PC-9 (cell line): Measurements from ENCODE around the gene DGLUCY. TPM values are rescaled to one million over a fixed set of nuclear protein-coding genes. Genes with fewer than 3 reads are reported as not detected.

ENCODE experiments used
- BruUV-seq: library from RNA; stranded (reverse); fragments of 400-500 nt; replicated peaks from 2 replicates; lab custom pipeline; 2021; lab: Mats Ljungman, UMichigan
- CTCF ChIA-PET: fragments of 300-600 bp; sonication (Branson Sonifier 250); formaldehyde crosslinking; loops from one replicate; lab custom pipeline; 2022; ENCODE audit warnings: antibody characterized with exemption; lab: Charles Lee
- POLR2A ChIA-PET: fragments of 300-600 bp; sonication (Branson Sonifier 250); formaldehyde crosslinking; loops from one replicate; lab custom pipeline; 2022; ENCODE audit warnings: antibody characterized with exemption; ENCODE audit not compliant: unreplicated experiment; lab: Charles Lee
- DNase-seq, 2 experiments: peaks; one replicate each; pipeline versions ENCODE4 v3.0.0 to v3.0.0-alpha.2; 2015 to 2022; ENCODE audit warnings: mixed read lengths in 1 of 2
- H2AFZ ChIP-seq: fragments of 200-600 bp; sonication (generic); 2 replicates; pipeline ENCODE4 v1.8.1; 2017; ENCODE audit warnings: antibody characterized with exemption
- H3F3A ChIP-seq: fragments of 200-600 bp; sonication (generic); 2 replicates; pipeline ENCODE4 v1.8.1; 2017; ENCODE audit warnings: antibody characterized with exemption, mild to moderate bottlenecking, low read depth; ENCODE audit not compliant: insufficient read depth
- H3K27ac ChIP-seq: fragments of 200-600 bp; sonication (generic); 2 replicates; pipeline ENCODE4 v1.6.1; 2016; ENCODE audit warnings: mixed run types
- H3K27me3 ChIP-seq: fragments of 200-600 bp; sonication (generic); 2 replicates; pipeline ENCODE4 v1.6.1; 2016; ENCODE audit warnings: low read depth, mixed run types; ENCODE audit not compliant: insufficient read depth
- H3K36me3 ChIP-seq: fragments of 200-600 bp; sonication (generic); 2 replicates; pipeline ENCODE4 v1.6.1; 2016; ENCODE audit warnings: low read depth, mixed run types
- H3K4me1 ChIP-seq: fragments of 200-600 bp; sonication (generic); replicated peaks from 2 replicates; pipeline ENCODE4 v1.6.1; 2016; ENCODE audit warnings: mixed run types; ENCODE audit not compliant: insufficient read depth
- H3K4me2 ChIP-seq: fragments of 200-600 bp; sonication (generic); 2 replicates; pipeline ENCODE4 v1.6.1; 2017; ENCODE audit warnings: mixed run types
- H3K4me3 ChIP-seq: fragments of 200-600 bp; sonication (generic); 2 replicates; pipeline ENCODE4 v1.6.1; 2016; ENCODE audit warnings: mixed run types
- H3K79me2 ChIP-seq: fragments of 200-600 bp; sonication (generic); 2 replicates; pipeline ENCODE4 v1.6.1; 2017; ENCODE audit warnings: low read depth, mixed run types
- H3K9me2 ChIP-seq: fragments of 200-600 bp; sonication (generic); 2 replicates; pipeline ENCODE4 v1.8.1; 2017; ENCODE audit warnings: mild to moderate bottlenecking; ENCODE audit not compliant: insufficient read depth
- H3K9me3 ChIP-seq: fragments of 200-600 bp; sonication (generic); 2 replicates; pipeline ENCODE4 v1.8.1; 2016; ENCODE audit warnings: low read depth; ENCODE audit not compliant: insufficient read depth
- H4K20me1 ChIP-seq: fragments of 200-600 bp; sonication (generic); 2 replicates; pipeline ENCODE4 v1.8.1; 2017; ENCODE audit not compliant: insufficient read depth
- EZH2 ChIP-seq: fragments of 200-600 bp; sonication (generic); IDR thresholded peaks from 2 replicates; pipeline ENCODE4 v1.8.0; 2017; ENCODE audit warnings: antibody characterized with exemption, low read depth
- intact Hi-C: fragments of 100-400 bp; cut with micrococcal nuclease; formaldehyde crosslinking; loops from one replicate; pipeline ENCODE4 v1.10.0; 2022; ENCODE audit not compliant: unreplicated experiment
- total RNA-seq: library from RNA; stranded (reverse); gene quantifications from 2 replicates; pipeline ENCODE4 v1.2.3, GENCODE V29; 2021
- TF ChIP-seq, protein P1 (sequence below): fragments of 200-600 bp; sonication (generic); conservative IDR thresholded peaks from 2 replicates; pipeline ENCODE4 v1.6.1; 2017; ENCODE audit warnings: mixed run types, antibody characterized with exemption, mild to moderate bottlenecking, moderate library complexity

DGLUCY gene
- total RNA-seq, 1 experiment from 2014 or later = 15.9 TPM

DNA sequence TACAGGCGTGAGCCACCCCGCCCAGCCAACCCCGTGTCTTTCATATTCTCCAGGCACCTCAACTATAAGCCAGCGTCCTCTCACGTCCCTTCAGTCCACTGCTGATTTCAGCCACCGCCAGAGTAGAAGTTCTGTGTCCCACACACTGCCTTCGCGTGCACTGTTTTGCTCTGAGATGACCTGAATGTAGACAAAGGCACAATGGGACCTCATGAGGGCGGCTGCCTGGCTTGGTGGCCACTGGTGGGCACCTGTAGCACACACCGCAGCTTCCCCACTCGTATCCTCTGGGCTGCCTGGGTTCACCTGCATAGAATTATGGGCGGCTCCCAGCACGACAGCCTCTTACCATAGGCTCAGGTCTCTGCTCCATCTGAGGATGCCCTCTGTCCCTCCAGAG, 73.4 kb downstream of the DGLUCY start:
- Histone ChIP-seq H3K36me3 (no peaks in the 10 kb centered on the region), H3K9me3 (no peaks in the 10 kb centered on the region), H3K27me3 (no peaks in the 10 kb centered on the region), H3K4me2 (no peak overlapping the region), H3F3A (no peaks in the 10 kb centered on the region), H3K79me2 (no peaks in the 10 kb centered on the region), H3K4me1 (no peaks in the 10 kb centered on the region), H2AFZ (no peak overlapping the region), H4K20me1 (no peaks in the 10 kb centered on the region), H3K27ac (no peak overlapping the region), H3K4me3 (no peak overlapping the region), H3K9me2 (no peaks in the 10 kb centered on the region)
- TF ChIP-seq, protein P1, sequence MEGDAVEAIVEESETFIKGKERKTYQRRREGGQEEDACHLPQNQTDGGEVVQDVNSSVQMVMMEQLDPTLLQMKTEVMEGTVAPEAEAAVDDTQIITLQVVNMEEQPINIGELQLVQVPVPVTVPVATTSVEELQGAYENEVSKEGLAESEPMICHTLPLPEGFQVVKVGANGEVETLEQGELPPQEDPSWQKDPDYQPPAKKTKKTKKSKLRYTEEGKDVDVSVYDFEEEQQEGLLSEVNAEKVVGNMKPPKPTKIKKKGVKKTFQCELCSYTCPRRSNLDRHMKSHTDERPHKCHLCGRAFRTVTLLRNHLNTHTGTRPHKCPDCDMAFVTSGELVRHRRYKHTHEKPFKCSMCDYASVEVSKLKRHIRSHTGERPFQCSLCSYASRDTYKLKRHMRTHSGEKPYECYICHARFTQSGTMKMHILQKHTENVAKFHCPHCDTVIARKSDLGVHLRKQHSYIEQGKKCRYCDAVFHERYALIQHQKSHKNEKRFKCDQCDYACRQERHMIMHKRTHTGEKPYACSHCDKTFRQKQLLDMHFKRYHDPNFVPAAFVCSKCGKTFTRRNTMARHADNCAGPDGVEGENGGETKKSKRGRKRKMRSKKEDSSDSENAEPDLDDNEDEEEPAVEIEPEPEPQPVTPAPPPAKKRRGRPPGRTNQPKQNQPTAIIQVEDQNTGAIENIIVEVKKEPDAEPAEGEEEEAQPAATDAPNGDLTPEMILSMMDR = no peak
- TF ChIP-seq EZH2 = no peak
- no TSS peak for BruUV-seq
- no peak for DNase-seq
- intact Hi-C loops = no loop called here
- ChIA-PET POLR2A (no interaction called here), CTCF (no interaction called here)

DNA sequence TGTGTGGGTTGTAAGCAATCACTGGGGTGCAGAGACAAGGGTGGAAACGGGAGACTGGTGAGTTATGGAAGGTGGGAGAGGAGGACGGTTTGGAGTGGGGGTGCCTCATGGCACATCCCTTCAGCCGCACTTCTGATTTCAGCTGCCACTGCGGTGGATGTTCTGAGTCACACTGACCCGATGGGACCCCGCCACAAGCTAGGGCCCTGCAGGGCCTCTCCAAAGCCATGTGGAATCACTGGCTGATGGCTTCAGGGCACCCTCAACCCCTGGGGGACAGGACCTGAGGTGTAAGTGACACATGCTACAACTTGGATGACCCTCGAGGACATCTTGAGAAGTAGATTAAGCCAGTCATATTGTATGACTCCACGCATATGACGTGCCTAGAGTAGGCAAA, 77.0 kb downstream of the DGLUCY start:
- no peak overlapping the region for H3K27ac ChIP-seq
- BruUV-seq = no TSS peak
- no peaks in the 10 kb centered on the region for H4K20me1 ChIP-seq
- TF ChIP-seq, protein P1 = no peak
- H3K79me2 ChIP-seq = no peaks in the 10 kb centered on the region
- no peaks in the 10 kb centered on the region for H3K36me3 ChIP-seq
- DNase-seq = no peak
- CTCF ChIA-PET = no interaction called here
- H3K4me2 ChIP-seq = no peak overlapping the region
- POLR2A ChIA-PET = no interaction called here
- intact Hi-C loops = no loop called here
- no peaks in the 10 kb centered on the region for H3K9me2 ChIP-seq
- H3K4me3 ChIP-seq = no peak overlapping the region
- H3K9me3 ChIP-seq = no peaks in the 10 kb centered on the region
- H3K27me3 ChIP-seq = no peaks in the 10 kb centered on the region
- no peak overlapping the region for H2AFZ ChIP-seq
- no peaks in the 10 kb centered on the region for H3K4me1 ChIP-seq
- no peaks in the 10 kb centered on the region for H3F3A ChIP-seq

DNA sequence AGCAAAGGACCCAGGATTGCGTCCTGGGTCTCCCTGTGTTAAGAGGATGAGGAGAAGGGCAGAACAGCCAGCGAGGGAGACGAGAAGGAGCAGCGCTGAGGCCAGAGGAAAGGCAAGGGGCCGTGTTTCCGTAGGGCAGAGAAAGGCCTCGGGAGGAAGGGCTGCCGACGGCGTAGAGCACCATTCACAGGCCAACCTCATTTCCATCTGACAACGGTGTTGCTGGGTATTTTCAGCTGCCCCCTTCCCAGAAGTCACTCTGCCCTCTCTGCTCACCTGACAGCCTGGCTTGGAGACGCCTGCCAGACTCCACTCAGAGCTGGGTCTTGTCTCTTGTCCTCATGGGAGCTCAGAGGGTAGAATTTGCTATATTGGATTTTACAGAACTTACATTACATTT, 79.2 kb downstream of the DGLUCY start:
- no peaks in the 10 kb centered on the region for H3K36me3 ChIP-seq
- no peaks in the 10 kb centered on the region for H3K27me3 ChIP-seq
- no peak overlapping the region for H3K27ac ChIP-seq
- no peak overlapping the region for H3K4me2 ChIP-seq
- no peaks in the 10 kb centered on the region for H3K9me3 ChIP-seq
- no peak overlapping the region for H3K4me3 ChIP-seq
- no peaks in the 10 kb centered on the region for H4K20me1 ChIP-seq
- H3K9me2 ChIP-seq = no peaks in the 10 kb centered on the region
- TF ChIP-seq, protein P1 = no peak
- TF ChIP-seq EZH2 = no peak
- intact Hi-C loops = no loop called here
- no peaks in the 10 kb centered on the region for H3K79me2 ChIP-seq
- DNase-seq = no peak
- ChIA-PET POLR2A (no interaction called here), CTCF (no interaction called here)
- H2AFZ ChIP-seq = no peak overlapping the region
- H3F3A ChIP-seq = no peaks in the 10 kb centered on the region
- BruUV-seq = no TSS peak
- no peaks in the 10 kb centered on the region for H3K4me1 ChIP-seq
